ENCODE data around the gene ELK3.

The ELK3 gene

DNA sequence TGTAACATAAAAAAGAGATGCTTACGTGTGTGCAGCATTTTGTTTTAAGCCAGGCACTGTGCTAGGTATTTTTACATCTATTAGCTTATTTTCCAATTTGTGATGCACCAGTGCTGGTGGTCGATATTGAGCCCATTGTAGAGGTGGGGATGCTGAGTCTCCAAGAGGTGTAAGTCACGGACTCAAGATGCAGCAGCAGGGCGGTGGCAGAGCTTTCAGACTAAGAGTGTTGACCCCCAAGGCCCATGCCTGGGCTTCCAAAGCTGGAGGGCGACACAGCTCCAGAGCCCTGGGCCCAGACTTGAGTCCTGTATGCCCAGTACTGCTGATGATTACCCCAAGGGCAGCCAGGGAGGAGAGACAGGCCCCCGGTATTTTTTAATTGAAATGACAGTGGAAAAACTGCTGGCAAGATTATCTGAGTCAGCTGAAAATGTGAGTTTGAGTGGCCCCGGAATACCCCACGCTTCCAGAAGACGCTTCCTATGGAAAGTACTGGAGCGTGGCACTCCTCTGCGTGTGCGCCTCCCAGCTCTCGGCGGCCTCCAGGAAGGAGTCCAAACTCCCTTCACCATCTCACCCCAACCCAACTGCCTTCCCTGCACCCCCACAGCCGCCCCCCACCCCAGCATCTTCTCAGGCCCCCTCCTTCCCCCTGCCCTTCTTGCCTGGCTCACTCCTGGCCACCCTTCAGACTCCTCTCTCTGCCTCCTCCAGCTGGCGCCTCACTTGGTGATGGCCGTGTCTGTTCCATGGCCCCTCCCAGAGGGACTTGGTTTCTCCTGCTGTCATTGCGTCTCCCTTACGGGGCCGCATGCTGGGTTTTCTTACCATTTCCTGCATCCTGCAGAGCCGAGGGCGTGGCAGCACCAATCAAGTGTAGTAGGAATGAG is 40.7 kb downstream of the ELK3 start:
- DNase-seq (ENCODE audit: low read depth in 2 of 2) = no peak

DNA sequence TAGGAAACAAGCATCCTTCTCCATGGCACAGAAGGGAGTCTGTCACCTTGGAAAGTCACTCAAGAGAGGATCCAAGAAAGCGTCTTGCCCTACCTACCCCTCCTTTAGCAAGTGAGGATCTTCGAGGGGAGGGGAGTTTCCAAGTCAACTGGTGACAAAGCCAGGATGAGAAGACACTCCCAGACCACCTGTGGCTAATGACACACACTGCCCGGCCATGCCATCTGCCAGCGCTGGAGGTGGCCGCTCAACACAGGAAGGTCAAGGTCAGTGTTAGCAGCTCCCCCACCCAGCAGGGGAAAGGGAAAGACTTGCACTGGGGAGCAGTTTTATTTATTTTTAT is 41.3 kb downstream of the ELK3 start:
- no peak for DNase-seq (ENCODE audit: low read depth in 2 of 2)

DNA sequence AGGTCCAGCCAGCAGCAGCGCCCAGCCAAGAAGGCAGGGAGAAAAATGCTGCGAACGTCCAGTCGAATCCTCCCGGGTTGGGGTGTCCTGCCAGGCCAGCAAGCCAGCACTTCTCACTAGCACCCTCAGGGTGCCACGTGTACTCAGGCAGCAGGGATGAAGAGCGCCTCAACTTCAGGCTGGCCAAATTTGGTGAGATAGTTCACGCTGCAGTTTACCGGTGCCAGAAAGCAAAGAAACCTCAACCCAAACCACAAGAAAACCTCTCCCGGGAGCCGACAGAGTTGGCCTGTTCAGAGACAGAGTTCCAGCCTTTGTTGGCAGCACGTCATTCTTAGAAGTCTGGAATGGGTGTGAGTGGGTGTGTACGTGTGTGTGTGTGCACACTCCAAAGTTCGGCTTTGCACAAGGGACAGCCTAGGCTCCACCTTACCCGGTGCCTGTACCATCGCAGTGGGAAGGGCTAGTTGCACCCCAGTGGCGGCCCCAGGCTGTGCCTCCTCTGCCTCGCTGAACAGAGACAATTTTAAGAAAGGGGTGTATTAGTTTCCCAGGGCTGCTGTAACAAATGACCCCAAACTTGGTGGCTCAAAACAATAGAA is 42.1 kb downstream of the ELK3 start:
- DNase-seq (ENCODE audit: low read depth in 2 of 2) = no peak

GRCh38 chr12:96237035-96237434 is 42.9 kb downstream of the ELK3 start:
- no peak for DNase-seq (ENCODE audit: low read depth in 2 of 2)

DNA sequence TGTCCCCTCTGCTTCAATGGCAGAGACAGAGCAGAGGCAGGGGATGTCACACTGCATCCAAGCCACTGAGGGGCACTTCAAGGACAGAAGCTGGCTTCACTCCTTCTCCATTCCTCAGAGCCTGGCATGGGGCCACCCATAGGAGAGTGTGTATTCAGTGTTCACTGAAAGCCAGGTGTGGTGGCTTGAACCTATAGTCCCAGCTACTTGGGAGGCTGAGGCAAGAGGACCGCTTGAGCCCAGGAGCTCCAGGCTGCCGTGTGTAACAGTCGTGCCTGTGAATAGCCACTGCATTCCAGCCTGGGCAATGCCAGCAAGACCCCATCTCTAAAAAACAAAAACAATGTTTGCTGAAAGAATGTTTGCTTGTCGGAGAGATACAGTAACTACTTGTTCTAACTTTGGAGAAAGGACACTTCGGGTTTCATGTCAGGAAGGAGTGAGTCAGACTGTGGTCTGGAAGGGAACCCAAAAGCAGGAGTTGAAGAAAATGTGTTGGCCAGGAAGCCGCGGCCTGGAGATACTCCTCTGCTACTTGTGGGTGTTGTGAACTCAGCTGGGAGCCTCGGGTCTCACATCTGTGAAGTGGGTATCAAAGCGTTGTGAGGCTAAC is 43.4 kb downstream of the ELK3 start:
- peak; percentile 50 to 51 for DNase-seq (ENCODE audit: low read depth in 2 of 2)

GRCh38 chr12:96238336-96239047 is 44.3 kb downstream of the ELK3 start:
- DNase-seq (ENCODE audit: low read depth in 2 of 2) = no peak

DNA sequence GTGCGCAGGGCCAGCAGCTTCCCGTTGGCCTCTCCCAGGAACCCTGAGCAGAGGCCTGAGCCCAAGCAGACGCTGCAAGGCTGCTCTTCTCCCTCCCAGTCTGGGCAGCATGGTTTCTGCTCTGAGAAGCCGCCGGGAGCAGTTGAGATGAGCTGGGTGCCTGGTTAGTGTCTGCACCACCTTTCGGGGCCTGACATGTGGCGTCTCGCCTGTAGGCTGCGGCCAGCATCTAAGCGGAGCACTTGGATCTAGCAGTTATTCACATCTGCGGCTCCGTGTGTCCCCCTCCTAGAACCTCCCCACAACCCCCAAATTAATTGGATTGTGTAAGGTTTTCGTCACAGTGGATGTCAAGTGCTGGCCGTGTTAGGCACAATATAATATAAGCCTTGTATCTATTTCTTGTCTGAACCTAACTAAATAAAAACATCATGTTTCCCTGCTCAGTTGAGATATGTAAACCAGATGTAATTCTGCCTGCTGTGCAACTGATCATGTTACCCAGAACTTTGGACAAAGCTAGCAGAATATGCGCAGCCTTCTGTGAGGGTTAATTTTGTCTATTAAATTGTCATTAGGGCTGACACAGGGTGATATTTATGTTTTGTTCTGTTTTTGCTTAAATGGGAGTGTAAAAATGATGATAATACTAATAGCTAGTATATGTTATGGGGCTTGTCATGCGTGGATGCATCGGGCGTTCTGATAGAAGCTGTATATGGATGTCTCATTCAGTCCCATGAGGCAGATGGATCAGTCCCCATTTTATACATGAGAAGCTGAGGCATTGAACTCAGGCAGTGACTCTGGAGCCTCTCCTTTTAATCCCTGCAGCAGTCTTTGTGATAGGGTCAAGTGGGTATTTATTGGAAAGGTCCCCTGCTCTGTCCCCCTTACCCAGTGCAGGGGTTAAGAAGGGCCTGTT is 45.8 kb downstream of the ELK3 start:
- no peak for DNase-seq (ENCODE audit: low read depth in 2 of 2)

GRCh38 chr12:96240656-96241055 is 46.5 kb downstream of the ELK3 start:
- no peak for DNase-seq (ENCODE audit: low read depth in 2 of 2)

GRCh38 chr12:96241431-96241830 is 47.3 kb downstream of the ELK3 start:
- DNase-seq (ENCODE audit: low read depth in 2 of 2) = no peak

DNA sequence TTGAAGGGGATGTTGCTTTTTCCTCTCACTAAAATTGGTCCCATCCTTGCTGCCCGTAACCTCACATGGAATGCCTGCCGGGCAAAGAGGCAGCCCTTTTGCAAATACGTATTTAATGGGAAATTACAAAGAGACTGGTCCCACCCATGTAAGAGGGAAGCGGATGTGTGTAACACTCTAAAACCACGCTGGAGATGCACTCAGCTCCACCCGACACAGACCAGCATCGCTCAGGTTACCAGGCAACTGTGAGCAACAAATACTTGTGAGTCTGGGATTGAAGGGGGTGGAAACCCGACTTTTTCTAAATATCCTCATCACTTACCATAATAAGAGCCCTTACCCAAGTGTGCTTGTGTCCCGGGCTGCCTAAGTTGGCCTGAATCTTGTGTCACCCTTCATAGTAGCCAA is 47.7 kb downstream of the ELK3 start:
- DNase-seq (ENCODE audit: low read depth in 2 of 2) = peak; percentile 53 to 59

DNA sequence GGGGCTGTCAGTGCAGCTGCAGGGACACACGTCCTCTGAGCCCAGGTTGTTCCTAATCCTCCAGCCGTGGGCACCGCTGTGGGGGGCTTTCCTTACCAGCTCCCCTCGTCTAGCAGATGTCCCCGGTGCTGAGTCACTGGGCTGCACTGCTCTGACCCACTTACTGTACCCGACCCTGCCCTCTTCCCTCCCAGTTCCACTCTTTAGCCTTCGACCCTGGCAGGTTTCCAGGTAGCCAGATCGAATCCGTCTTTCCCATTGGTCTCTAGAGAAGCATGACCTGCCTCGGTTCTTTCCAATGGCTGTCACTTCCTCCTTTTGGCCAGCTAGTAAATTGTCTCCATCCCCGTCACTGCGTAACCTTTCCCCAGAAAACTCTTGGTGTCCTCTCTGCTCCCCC is 48.4 kb downstream of the ELK3 start:
- no peak for DNase-seq (ENCODE audit: low read depth in 2 of 2)

DNA sequence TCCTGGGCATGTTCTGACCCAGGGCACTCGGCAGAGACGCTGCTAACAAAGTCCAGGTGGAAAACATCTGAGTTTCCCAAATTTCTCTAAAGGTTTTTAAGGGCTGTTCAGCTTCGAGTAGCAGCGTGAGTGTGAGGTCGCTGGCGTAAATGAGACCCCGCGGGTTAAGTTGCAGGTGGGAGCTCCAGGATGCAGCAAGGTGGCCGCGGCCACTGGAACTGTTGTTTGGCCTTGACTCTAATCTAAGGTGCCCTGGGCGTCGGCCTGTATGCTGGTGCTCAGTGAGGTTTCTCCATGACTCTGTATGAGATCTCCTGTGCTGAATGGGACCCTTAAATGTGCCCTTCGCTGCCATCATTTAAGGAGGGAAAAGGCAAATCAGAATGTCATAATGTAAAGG is 50.7 kb downstream of the ELK3 start:
- DNase-seq (ENCODE audit: low read depth in 2 of 2) = no peak

- DNase-seq (ENCODE audit: low read depth in 2 of 2) = no peak
Observed at GRCh38 chr12:96246926-96247505, 52.8 kb downstream of the ELK3 start.

DNA sequence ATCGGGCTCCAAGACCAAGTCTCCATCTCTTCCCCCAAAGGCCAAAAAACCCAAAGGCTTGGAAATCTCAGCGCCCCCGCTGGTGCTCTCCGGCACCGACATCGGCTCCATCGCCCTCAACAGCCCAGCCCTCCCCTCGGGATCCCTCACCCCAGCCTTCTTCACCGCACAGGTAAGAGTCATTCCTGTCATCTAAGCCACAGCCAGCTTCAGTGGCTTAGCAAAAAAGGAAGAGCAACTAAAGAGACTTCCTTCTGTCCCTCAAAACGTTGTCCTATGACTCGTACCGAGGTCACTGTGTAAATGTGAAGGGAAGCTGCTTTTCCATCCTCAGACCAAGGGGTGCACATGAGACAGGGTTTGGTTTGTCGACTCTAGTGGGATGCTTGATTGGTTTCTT is 53.4 kb downstream of the ELK3 start:
- no peak for DNase-seq (ENCODE audit: low read depth in 2 of 2)

- no peak for DNase-seq (ENCODE audit: low read depth in 2 of 2)
Observed at GRCh38 chr12:96248136-96248931, 54.2 kb downstream of the ELK3 start.

- no peak for DNase-seq (ENCODE audit: low read depth in 2 of 2)
Observed at GRCh38 chr12:96249196-96250118, 55.3 kb downstream of the ELK3 start.

- no peak for DNase-seq (ENCODE audit: low read depth in 2 of 2)
Observed at GRCh38 chr12:96250119-96250685, 56.0 kb downstream of the ELK3 start.

DNA sequence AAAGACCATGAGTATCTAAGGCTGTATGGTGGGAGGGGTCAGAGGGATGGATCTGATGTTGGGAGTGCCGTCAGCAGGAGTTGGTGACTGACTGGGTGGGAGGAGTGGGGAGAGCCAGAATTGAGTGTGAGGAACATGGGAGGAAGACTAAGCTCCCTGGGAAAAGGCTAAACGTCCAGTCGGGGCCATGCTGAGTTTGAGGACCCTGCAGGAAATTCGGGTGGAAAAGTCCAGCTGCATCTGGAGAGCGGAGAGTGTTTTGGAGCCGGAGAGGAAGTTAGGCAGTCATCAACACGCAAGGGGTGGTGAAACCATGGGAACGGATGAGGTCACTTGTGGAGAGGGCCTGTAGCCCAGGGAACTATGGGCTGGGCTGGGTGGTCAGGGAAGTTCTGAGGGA is 60.9 kb downstream of the ELK3 start:
- no peak for DNase-seq (ENCODE audit: low read depth in 2 of 2)
